ENCODE data around the gene FCMR. TPM values are rescaled to one million over a fixed set of nuclear protein-coding genes. Genes with fewer than 3 reads are reported as not detected.

FCMR gene
- polyA plus RNA-seq, 3 donors: 1.9 to 3.0 (median 2.2) TPM

- no peak overlapping the region for H3K4me2 ChIP-seq (replicated peaks; ENCODE audit: extremely low read depth, low read length, poor library complexity, severe bottlenecking)
- peaks cover 53 to 63% of the 10 kb centered on the region in 2 donors for H3K4me1 ChIP-seq (ENCODE audit: control insufficient read depth in 1 of 2, insufficient read depth in 2 of 2, low read length in 2 of 2)
- no peak overlapping the region for H3K27ac ChIP-seq (ENCODE audit: low read depth in 1 of 2, low read length in 2 of 2)
- no peaks in the 10 kb centered on the region for H3K36me3 ChIP-seq (replicated peaks in 1 of 2; ENCODE audit: control insufficient read depth in 1 of 2, insufficient read depth in 2 of 2, low read length in 2 of 2)
- DNase-seq: no peak
- intact Hi-C loops (cut with micrococcal nuclease): loop anchor here in 1 of 2 donors (10.0 kb wide), 1 partner anchor 229 kb away; no protein-coding TSS in a partner anchor
- no peak overlapping the region for H3K27ac Mint-ChIP-seq
- H2AFZ ChIP-seq (ENCODE audit: insufficient read depth, low read depth, low read length, poor library complexity, severe bottlenecking): no peak overlapping the region
- peaks cover 4% of the 10 kb centered on the region for H4K20me1 ChIP-seq (ENCODE audit: insufficient read depth, low read length)
- no peaks in the 10 kb centered on the region for H3K27me3 ChIP-seq (ENCODE audit: control insufficient read depth in 2 of 2, insufficient read depth in 2 of 2, low read length in 2 of 2)
- peaks cover 0 to 4% (median 0%) of the 10 kb centered on the region in 7 donors for H3K9me3 Mint-ChIP-seq
- TF ChIP-seq, protein P1, sequence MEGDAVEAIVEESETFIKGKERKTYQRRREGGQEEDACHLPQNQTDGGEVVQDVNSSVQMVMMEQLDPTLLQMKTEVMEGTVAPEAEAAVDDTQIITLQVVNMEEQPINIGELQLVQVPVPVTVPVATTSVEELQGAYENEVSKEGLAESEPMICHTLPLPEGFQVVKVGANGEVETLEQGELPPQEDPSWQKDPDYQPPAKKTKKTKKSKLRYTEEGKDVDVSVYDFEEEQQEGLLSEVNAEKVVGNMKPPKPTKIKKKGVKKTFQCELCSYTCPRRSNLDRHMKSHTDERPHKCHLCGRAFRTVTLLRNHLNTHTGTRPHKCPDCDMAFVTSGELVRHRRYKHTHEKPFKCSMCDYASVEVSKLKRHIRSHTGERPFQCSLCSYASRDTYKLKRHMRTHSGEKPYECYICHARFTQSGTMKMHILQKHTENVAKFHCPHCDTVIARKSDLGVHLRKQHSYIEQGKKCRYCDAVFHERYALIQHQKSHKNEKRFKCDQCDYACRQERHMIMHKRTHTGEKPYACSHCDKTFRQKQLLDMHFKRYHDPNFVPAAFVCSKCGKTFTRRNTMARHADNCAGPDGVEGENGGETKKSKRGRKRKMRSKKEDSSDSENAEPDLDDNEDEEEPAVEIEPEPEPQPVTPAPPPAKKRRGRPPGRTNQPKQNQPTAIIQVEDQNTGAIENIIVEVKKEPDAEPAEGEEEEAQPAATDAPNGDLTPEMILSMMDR (IDR thresholded peaks at IDR 0.05): no peak
- no peaks in the 10 kb centered on the region for H3K79me2 ChIP-seq (ENCODE audit: insufficient read depth, low read length)
- H3K9ac ChIP-seq (ENCODE audit: insufficient read depth, low read length, poor library complexity, severe bottlenecking): no peak overlapping the region
- no CpG with 5 or more reads among the region's 1 CpG for WGBS (ENCODE audit: insufficient coverage)
- peaks cover 0 to 5% of the 10 kb centered on the region in 2 donors for H3K36me3 Mint-ChIP-seq
- peaks cover 30 to 31% (median 31%) of the 10 kb centered on the region in 3 donors for H3K27me3 Mint-ChIP-seq (ENCODE audit: low read depth in 3 of 3)
- no peaks in the 10 kb centered on the region for H3K9me3 ChIP-seq (replicated peaks in 1 of 2; ENCODE audit: control insufficient read depth in 1 of 2, insufficient read depth in 1 of 2, low read length in 2 of 2)
- peaks cover 53% of the 10 kb centered on the region for H3K4me1 Mint-ChIP-seq
- H3K4me3 ChIP-seq (replicated peaks in 1 of 3; ENCODE audit: low read depth in 2 of 3, low read length in 3 of 3): no peak overlapping the region
- H3K4me3 Mint-ChIP-seq: no peak overlapping the region
These were observed 42.0 kb upstream of the FCMR start for GRCh38 chr1:206963740-206964139.

DNA sequence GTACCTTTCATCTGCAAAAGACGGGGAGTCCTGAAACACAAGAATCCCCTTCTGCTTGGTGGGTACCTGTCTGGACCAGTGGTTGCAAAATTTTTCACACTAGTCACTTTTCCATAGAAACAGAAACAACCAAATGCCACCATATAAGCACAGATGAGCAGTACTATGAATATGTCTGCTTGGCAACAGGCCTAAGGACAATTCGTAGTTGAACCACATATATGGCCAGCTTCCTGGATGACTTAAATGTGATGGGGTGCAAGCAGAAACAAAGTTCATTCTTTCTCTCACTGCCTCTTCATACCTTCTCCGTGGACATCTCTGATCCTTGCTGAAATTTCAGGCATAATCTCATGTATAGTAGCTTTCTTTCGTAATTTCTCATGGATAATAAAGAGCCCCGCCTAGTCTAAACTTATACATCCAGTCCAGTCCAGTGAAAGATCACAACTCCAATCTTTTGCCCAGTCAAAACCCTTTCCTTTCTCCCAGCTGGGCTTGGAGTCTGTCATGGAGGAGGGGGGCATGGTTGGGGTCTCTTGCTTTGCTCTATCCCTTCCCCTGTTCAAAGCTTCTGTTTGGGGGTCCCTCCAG is 41.5 kb upstream of the FCMR start:
- no peak overlapping the region for H3K27ac ChIP-seq (ENCODE audit: low read depth in 1 of 2, low read length in 2 of 2)
- H3K27me3 ChIP-seq (ENCODE audit: control insufficient read depth in 2 of 2, insufficient read depth in 2 of 2, low read length in 2 of 2): no peaks in the 10 kb centered on the region
- Mint-ChIP-seq H3K27me3 (ENCODE audit: low read depth in 3 of 3) (peaks cover 28 to 33% (median 31%) of the 10 kb centered on the region in 3 donors), H3K4me3 (no peak overlapping the region), H3K27ac (no peak overlapping the region), H3K4me1 (peaks cover 48% of the 10 kb centered on the region), H3K36me3 (peaks cover 0 to 5% of the 10 kb centered on the region in 2 donors), H3K9me3 (peaks cover 0 to 4% (median 0%) of the 10 kb centered on the region in 7 donors)
- H2AFZ ChIP-seq (ENCODE audit: insufficient read depth, low read depth, low read length, poor library complexity, severe bottlenecking): no peak overlapping the region
- no peaks in the 10 kb centered on the region for H3K9me3 ChIP-seq (replicated peaks in 1 of 2; ENCODE audit: control insufficient read depth in 1 of 2, insufficient read depth in 1 of 2, low read length in 2 of 2)
- H3K36me3 ChIP-seq (replicated peaks in 1 of 2; ENCODE audit: control insufficient read depth in 1 of 2, insufficient read depth in 2 of 2, low read length in 2 of 2): no peaks in the 10 kb centered on the region
- peaks cover 48 to 58% of the 10 kb centered on the region in 2 donors for H3K4me1 ChIP-seq (ENCODE audit: control insufficient read depth in 1 of 2, insufficient read depth in 2 of 2, low read length in 2 of 2)
- H3K9ac ChIP-seq (ENCODE audit: insufficient read depth, low read length, poor library complexity, severe bottlenecking): no peak overlapping the region
- H3K79me2 ChIP-seq (ENCODE audit: insufficient read depth, low read length): no peaks in the 10 kb centered on the region
- H3K4me3 ChIP-seq (replicated peaks in 1 of 3; ENCODE audit: low read depth in 2 of 3, low read length in 3 of 3): no peak overlapping the region
- intact Hi-C loops (cut with micrococcal nuclease): loop anchor here in 1 of 2 donors (10.0 kb wide), 1 partner anchor 228 kb away; no protein-coding TSS in a partner anchor
- no peak overlapping the region for H3K4me2 ChIP-seq (replicated peaks; ENCODE audit: extremely low read depth, low read length, poor library complexity, severe bottlenecking)
- WGBS (ENCODE audit: insufficient coverage): 92% methylated on average over 2 of the region's 5 CpGs
- TF ChIP-seq, protein P1 (IDR thresholded peaks at IDR 0.05): no peak
- H4K20me1 ChIP-seq (ENCODE audit: insufficient read depth, low read length): peaks cover 4% of the 10 kb centered on the region
- DNase-seq: peak in 1 of 3 donors; percentile 11

Measured in CD14-positive monocyte (primary cell).